GM23338 (cell line): ENCODE data around the gene TFDP1.
"Not testable (repeated sequence)": the region's sequence is repeated elsewhere in the genome, so short reads cannot be mapped to it uniquely, and the experiment has no call there.

Experiments
- CREB1 ChIP-seq: fragments of 250-450 bp; sonication (Bioruptor Pico); IDR thresholded peaks from 2 replicates; pipeline ENCODE4 v1.5.0; 2020; ENCODE audit warnings: low read depth, mild to moderate bottlenecking, moderate library complexity
- CTCF ChIP-seq, 2 experiments: fragments of 200-600 bp in 1 of 2; sonication (generic) in 1 of 2; conservative IDR thresholded peaks; 2 replicates each; pipeline versions ENCODE4 v1.5.1 to v1.6.1; 2016 to 2017; ENCODE audit warnings: antibody characterized with exemption in 2 of 2, low read depth in 2 of 2, mild to moderate bottlenecking in 2 of 2, moderate library complexity in 1 of 2
- EZH2 ChIP-seq: fragments of 200-600 bp; sonication (generic); IDR thresholded peaks from one replicate; pipeline ENCODE4 v1.8.0; 2017; ENCODE audit warnings: antibody characterized with exemption, mild to moderate bottlenecking, low read depth; ENCODE audit not compliant: unreplicated experiment
- EZH2phosphoT487 ChIP-seq: fragments of 200-600 bp; sonication (generic); IDR thresholded peaks from one replicate; pipeline ENCODE4 v1.8.1; 2018; ENCODE audit warnings: antibody characterized with exemption; ENCODE audit not compliant: unreplicated experiment
- NANOG ChIP-seq: IDR thresholded peaks from 2 replicates; pipeline ENCODE4 v1.6.1; 2016; ENCODE audit warnings: antibody characterized with exemption, borderline replicate concordance
- POLR2AphosphoS5 ChIP-seq: IDR thresholded peaks from 2 replicates; pipeline ENCODE4 v1.6.1; 2016; ENCODE audit warnings: antibody characterized with exemption, low read depth
- REST ChIP-seq: IDR thresholded peaks from one replicate; pipeline ENCODE4 v1.6.1; 2018; ENCODE audit warnings: antibody characterized with exemption; ENCODE audit not compliant: unreplicated experiment
- STAT1 ChIP-seq: IDR thresholded peaks from one replicate; pipeline ENCODE4 v1.6.1; 2016; ENCODE audit warnings: antibody characterized with exemption; ENCODE audit not compliant: unreplicated experiment
- ZNF114 ChIP-seq: fragments of 250-450 bp; sonication (Bioruptor Pico); IDR thresholded peaks from 2 replicates; pipeline ENCODE4 v1.5.0; 2020; ENCODE audit warnings: mild to moderate bottlenecking, moderate library complexity
- ZNF331 ChIP-seq: fragments of 250-450 bp; sonication (Bioruptor Pico); IDR thresholded peaks from 2 replicates; pipeline ENCODE4 v1.5.0; 2020; ENCODE audit warnings: low read depth, mild to moderate bottlenecking, moderate library complexity

- TF ChIP-seq POLR2AphosphoS5; CTCF (conservative IDR thresholded peaks at IDR 0.05; ENCODE audit: low read depth in 2 of 2); NANOG; EZH2phosphoT487; ZNF331 (CRISPR knock-in tag); EZH2; REST; CREB1; STAT1; ZNF114: not testable (repeated sequence)
Measured at GRCh38 chr13:113624640-113625304, 40.2 kb downstream of the TFDP1 start.
